RWPE1 (cell line): ENCODE results near the gene PSME3IP1.

ENCODE experiments used
- CTCF ChIA-PET: fragments of 350-600 bp; sonication (Branson Sonifier 250); formaldehyde crosslinking; extraction: SDS; loops from one replicate; lab custom pipeline; 2021; lab: Yijun Ruan, JAX
- POLR2A ChIA-PET: fragments of 400-600 bp; formaldehyde crosslinking; extraction: SDS; loops from one replicate; lab custom pipeline; 2020; ENCODE audit warnings: antibody characterized with exemption; ENCODE audit not compliant: low non-redundant PET; lab: Yijun Ruan, JAX
- DNase-seq: peaks from one replicate; pipeline ENCODE4 v3.0.0; 2012; ENCODE audit warnings: low spot score
- H3K27ac ChIP-seq: fragments of 450-650 bp; 2 replicates; pipeline ENCODE4 v1.5.1; 2017
- CTCF ChIP-seq: fragments of 450-650 bp; conservative IDR thresholded peaks from 2 replicates; pipeline ENCODE4 v1.5.1; 2017; ENCODE audit warnings: low read depth, mild to moderate bottlenecking

The PSME3IP1 gene

GRCh38 chr16:57196753-57197152, 10.9 kb upstream of the PSME3IP1 start:
- no peak overlapping the region for H3K27ac ChIP-seq
- ChIA-PET CTCF (no interaction called here), POLR2A (no interaction called here)
- no peak for DNase-seq
- no peak for TF ChIP-seq CTCF

DNA sequence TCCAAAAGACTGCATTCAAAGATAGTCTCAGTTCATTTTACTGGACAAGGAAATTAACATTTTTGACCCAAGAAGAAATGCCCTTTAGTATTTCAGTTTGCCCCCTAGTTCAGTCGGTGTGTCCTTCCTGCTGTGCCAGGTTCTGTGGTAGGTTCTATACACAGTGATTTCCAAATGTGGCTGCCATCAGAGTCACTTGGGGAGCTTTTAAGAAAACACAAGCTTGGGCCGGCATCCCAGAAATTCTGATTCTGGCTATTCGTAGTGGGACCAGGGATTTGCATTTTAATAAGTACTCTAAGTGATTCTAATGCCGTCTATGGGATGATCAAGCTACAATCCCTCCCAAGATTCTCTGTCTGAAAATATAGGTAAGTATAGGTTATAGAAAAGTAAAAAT, 10.4 kb upstream of the PSME3IP1 start:
- no peak for DNase-seq
- POLR2A ChIA-PET: no interaction called here
- CTCF ChIA-PET: no interaction called here
- H3K27ac ChIP-seq: no peak overlapping the region
- TF ChIP-seq CTCF: no peak

DNA sequence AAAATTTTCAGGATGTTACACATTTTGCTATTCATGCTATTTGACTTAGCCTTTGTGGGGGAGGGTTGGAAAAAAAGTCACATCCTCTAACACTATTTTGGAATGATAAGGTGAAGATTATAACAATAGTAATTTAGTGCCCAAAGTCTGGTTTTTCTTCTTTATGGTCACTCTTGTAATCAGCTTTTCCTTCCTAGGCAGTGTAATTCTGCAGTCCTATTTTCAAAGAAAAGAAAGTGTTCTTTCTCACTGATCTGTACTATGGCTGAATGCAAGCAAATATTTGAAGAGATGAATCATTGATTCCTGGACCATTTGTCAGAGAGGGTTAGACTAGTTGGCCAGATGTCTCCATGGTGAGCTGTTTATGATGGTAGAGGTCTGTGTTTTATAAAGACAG, 8.7 kb upstream of the PSME3IP1 start:
- CTCF ChIA-PET: no interaction called here
- POLR2A ChIA-PET: no interaction called here
- DNase-seq: peak; percentile 88
- TF ChIP-seq CTCF: no peak
- H3K27ac ChIP-seq: no peak overlapping the region

GRCh38 chr16:57192720-57193486, 7.1 kb upstream of the PSME3IP1 start:
- DNase-seq: no peak
- ChIA-PET CTCF (no interaction called here), POLR2A (no interaction called here)
- no peak for TF ChIP-seq CTCF
- H3K27ac ChIP-seq: peak overlapping the region; percentile 89

GRCh38 chr16:57192146-57192545, 6.3 kb upstream of the PSME3IP1 start:
- peak overlapping the region; percentile 89 for H3K27ac ChIP-seq
- CTCF ChIA-PET: no interaction called here
- no peak for DNase-seq
- POLR2A ChIA-PET: no interaction called here
- TF ChIP-seq CTCF: no peak

- ChIA-PET POLR2A (no interaction called here), CTCF (interaction anchor here (0.7 kb wide), 1 partner anchor 166 kb away, joined by 3 read pairs; no protein-coding TSS in a partner anchor)
- no peak for TF ChIP-seq CTCF
- no peak overlapping the region for H3K27ac ChIP-seq
- peak; percentile 19 for DNase-seq
Observed at GRCh38 chr16:57191056-57191571, 5.3 kb upstream of the PSME3IP1 start.
